Peyer's patch (tissue), 4 donors: Measurements from ENCODE around the gene SPHK1.

Experiments
- POLR2A ChIP-seq, 2 donors: fragments of 450-650 bp; IDR thresholded peaks; one replicate each; pipeline ENCODE4 v1.5.1; 2017; ENCODE audit warnings: antibody characterized with exemption in 2 of 2, mild to moderate bottlenecking in 2 of 2, moderate library complexity in 2 of 2
- TF ChIP-seq, protein P1 (sequence below), 6 experiments: fragments of 450-650 bp in 4 of 6; fragments of 200-600 bp in 2 of 6; sonication (generic) in 1 of 6; IDR thresholded peaks; one replicate each; pipeline ENCODE4 v1.5.1; 2017 to 2019; ENCODE audit warnings: antibody characterized with exemption in 6 of 6, mild to moderate bottlenecking in 3 of 6, moderate library complexity in 1 of 6

DNA sequence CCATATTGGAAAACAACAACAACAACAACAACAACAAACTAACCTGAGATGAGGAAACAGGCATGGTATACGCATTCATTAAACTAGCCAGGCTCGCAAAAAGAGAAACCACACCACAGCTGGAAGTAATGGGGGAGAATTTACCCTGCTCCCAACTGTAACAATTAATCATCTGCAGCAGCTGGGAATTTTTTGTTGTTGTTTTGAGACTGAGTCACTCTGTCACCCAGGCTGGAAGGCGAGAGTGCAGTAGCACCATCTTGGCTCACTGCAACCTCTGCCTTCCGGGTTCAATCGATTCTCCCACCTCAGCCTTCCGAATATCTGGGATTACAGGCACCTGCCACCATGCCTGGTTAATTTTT lies 47.0 kb upstream of the SPHK1 start:
- TF ChIP-seq, protein P1, sequence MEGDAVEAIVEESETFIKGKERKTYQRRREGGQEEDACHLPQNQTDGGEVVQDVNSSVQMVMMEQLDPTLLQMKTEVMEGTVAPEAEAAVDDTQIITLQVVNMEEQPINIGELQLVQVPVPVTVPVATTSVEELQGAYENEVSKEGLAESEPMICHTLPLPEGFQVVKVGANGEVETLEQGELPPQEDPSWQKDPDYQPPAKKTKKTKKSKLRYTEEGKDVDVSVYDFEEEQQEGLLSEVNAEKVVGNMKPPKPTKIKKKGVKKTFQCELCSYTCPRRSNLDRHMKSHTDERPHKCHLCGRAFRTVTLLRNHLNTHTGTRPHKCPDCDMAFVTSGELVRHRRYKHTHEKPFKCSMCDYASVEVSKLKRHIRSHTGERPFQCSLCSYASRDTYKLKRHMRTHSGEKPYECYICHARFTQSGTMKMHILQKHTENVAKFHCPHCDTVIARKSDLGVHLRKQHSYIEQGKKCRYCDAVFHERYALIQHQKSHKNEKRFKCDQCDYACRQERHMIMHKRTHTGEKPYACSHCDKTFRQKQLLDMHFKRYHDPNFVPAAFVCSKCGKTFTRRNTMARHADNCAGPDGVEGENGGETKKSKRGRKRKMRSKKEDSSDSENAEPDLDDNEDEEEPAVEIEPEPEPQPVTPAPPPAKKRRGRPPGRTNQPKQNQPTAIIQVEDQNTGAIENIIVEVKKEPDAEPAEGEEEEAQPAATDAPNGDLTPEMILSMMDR (IDR thresholded peaks at IDR 0.05): no peak
- no peak for TF ChIP-seq POLR2A (IDR thresholded peaks at IDR 0.05)
